HG03066 (cell line): Measurements from ENCODE around the gene ADPRHL1.

Source experiments
- ATAC-seq: cut with Tn5 transposase; IDR thresholded peaks from one replicate; pipeline ENCODE4 v1.9.1; 2021; ENCODE audit warnings: low read depth; ENCODE audit not compliant: unreplicated experiment

ADPRHL1 gene

DNA sequence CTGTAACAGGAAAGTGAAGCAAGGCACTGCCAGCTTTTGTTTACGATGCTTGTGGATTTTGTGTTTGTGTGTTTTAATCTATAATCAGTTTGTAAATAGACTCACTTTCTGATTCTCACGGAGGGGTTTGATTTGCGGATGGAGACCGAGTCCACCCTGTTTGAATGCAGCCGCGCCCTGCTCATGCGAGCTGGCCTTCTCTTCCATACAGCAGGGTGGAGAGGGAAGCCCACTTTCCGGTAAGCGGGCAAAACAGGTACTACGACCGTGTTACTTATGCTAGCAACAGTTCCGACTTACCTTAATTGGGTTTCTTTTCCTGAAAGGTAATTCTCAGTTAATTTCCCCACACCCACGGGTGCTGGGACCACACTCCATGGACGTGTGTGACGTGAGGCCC lies 33.1 kb downstream of the ADPRHL1 start:
- no peak for ATAC-seq

DNA sequence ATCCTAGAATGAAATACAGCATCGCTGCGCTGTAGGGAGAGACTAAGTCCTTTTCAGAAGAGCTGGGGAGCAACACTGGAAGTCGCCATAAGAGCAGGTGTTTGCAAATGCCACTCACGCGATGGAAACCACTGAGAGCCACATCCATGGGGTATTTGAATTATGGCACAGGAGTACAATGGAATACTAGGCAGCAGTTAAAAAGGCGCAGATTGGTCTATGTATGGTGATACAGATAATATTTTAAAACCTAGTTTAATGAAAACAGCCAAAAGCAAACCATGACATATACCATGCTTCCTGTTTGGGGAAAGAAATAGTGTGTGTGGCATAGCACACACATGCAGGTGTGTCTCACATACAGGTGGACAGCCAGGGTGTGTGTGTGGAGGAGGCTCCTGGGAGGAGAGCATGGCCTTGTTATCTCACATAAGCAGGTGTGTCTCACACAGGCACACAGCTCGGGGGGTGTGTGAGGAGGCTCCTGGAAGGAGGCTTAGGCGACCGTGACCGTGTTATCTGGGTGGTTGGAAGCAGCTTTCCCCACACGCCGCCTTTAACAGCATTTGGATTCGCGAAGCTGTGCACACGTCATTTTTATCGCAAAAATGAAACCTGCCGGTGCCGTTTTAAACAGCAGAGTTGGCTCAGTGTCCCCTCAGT lies 33.6 kb downstream of the ADPRHL1 start:
- no peak for ATAC-seq

GRCh38 chr13:113418722-113419049 lies 34.6 kb downstream of the ADPRHL1 start:
- ATAC-seq, result no peak

- no peak for ATAC-seq
These were observed 35.2 kb downstream of the ADPRHL1 start for GRCh38 chr13:113417836-113418721.

GRCh38 chr13:113417008-113417751 lies 36.1 kb downstream of the ADPRHL1 start:
- ATAC-seq, result no peak

DNA sequence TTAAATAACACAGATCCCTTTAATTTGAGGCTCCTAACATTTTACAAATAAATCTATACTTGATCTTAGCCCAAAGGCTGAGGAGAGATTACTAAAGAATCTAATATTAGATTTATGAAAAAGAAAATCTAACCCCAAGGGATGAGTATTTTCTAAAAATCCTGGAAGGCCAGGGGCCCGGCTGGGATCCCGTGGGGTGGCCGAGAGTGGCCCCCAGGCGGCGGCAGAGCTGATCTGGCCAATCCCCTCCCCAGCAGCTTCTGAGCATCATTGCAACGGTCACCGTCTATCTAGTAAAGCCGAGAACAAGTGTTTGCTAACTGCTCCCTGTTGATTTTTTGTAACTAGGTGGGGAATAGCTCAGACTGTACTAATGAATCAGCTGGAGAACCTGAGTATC lies 37.5 kb downstream of the ADPRHL1 start:
- no peak for ATAC-seq

DNA sequence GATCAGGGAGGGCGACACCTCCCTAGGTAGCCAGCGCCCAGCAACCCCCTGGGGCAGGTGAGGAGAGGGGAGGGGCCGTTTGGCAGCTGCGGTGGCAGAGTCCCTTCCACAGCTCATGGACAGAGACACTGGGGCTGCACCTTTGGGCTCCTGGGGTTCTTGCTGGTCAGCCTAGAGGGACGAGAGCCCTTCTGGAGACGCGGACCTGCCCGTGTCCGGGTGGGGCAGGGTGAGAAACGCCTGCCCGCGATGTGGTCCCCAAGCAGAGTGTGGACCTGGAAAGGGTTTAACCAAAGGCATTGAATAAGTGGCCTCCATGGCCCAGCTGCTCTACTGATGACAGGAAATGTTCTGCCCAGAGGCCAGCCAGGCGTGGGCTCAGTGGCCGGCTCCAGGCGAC lies 38.3 kb downstream of the ADPRHL1 start:
- no peak for ATAC-seq

GRCh38 chr13:113414335-113414734 lies 39.0 kb downstream of the ADPRHL1 start:
- ATAC-seq, result no peak

DNA sequence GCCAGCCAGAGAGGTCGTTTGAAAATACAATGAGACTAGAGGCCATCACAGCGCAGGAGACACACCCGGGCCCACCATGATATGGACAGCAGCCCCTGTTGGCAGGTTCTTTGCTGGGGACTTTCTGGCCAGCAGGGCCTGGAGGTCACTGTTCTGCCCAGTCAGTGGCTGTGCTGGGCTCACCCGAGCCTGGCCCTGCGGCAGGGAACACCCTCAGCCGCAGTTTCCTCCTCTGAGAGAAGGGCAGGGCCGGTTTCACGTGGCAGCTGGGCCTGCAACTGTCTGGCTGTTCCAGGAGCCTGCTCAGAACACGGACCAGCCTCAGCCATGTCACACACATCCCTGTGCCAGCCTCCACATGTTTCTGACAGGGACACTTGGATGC lies 39.4 kb downstream of the ADPRHL1 start:
- ATAC-seq, result no peak

DNA sequence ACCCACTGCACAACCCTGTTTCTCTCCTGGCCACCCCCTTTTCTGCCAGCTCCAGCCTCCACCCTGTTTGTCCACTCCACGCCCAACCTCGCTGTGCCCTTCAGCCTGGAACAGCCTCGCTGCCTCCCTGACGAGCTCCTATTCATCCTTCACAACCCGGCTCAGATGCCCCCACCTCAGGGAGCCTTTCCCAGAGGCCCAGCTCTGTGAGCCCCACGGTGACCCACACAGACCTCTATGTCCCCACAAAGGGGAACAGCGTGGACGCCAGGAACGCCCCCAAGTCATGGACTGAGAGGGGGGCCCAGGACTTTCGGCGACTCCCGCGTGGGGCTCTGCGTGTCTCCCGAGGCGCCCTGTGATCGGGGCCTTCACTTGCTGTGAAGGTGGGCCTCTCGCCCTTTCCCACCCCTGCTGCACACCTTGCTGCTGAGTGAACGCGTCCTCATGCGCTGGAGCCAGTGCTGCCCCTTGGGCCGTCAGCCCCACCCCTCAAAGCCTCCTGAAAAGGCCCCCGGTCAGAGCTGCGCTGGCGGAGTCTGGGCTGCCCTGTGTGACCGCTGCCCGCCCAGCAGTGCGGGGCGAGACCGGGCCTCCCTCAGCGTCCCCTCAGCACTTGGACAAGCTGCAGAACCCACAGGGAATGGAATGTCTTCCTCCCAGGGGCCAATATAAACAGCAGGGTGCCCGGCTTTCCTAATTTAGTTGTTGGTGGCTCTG lies 40.0 kb downstream of the ADPRHL1 start:
- no peak for ATAC-seq

GRCh38 chr13:113412440-113412839 lies 40.8 kb downstream of the ADPRHL1 start:
- no peak for ATAC-seq

- ATAC-seq, result no peak
These were observed 41.9 kb downstream of the ADPRHL1 start for GRCh38 chr13:113411216-113412023.

DNA sequence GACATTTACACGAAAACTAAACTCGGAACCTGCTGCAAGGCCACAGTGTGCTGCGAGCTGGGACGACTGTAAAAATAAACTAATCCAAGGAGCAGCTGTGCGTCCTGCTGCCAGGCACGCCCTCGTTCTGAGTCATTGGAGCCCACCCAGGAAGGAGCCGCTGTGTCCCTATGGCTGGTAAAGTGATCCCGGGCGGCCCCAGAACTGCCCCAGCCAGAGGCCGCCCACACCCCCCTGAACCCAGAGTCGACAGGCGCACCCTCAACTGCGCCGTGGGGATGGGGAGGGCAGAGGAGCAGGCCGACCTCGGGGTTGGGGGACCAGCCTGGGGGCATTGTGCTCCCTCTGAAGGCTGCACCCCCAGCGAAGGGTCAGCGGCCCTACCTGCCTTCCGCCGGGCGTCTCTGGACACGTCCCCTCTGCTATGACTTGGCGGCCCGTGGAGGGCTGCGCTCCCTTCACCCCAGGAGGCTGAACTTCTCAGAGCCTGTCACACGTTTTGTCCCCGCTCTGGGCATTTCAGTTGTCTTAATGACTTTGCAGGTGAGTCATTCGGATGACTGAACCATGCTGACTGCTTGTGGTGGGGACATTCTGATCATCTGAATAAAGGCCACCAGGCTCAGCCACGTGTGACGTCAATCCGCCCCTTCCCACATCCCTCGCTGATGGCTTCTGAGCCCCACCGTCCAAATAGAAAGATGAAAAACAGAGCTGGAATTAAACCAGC lies 42.7 kb downstream of the ADPRHL1 start:
- ATAC-seq, result no peak

DNA sequence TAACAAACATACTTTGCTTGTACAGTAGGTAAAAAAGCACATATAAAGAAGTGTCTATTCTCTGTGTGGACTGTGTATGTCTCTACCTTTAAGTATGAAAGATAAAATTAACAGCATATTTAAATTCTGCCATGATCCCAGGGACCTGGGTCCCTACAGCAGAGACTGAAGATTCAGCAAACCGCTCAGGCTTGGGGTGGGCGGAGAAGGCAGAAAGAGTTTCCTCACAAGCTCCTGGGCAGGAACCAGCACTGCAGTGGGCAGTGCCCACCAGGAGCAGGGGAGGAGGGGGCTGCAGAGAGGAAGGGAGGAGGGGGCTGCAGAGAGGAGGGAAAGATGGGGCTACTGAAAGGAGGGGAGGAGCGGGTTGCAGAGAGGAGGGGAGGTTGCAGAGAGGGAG lies 44.7 kb downstream of the ADPRHL1 start:
- no peak for ATAC-seq

DNA sequence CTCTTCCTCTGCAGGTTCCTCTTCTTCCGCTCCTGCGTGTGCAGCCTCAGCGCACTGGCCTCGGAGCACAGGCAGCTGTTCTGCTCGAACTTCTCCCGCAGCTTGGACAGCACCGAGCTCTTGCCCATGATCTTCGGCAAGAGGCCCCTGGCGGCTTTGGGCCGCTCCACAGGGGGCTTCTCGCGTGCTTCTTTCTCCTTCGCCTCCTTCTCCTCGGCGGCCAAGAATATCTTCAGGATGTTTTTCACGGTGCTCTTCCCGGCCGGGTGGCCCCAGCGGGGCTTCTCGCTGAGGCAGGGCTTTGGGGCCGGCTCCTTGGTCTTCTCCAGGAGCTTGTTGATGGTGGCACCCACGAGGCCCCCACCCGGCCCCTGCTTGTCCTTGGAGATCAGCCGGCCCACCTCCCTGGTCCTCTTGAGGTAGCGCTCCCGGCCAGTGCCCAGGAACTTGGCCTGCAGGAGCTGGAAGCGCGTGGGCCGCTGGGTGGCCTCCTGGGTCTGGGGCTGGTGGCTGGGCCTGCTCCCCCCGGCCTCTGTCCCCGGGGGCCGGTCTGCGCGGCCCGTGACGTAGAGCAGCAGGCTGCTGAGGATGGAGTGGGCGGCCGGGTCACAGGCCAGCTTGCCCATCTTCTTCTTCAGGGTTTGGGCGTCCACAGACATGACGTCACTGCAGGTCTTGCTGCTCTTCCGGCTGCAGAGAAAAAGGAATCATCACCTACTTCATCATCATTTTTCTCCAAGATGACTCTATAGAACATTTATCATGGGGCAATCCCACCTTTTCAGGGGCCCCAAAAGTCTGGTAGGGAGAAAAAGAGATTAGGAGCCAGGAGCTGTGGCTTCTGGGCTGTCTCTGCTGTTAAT lies 45.5 kb downstream of the ADPRHL1 start:
- no peak for ATAC-seq

- no peak for ATAC-seq
These were observed 46.2 kb downstream of the ADPRHL1 start for GRCh38 chr13:113407103-113407530.

GRCh38 chr13:113406321-113407102 lies 46.8 kb downstream of the ADPRHL1 start:
- no peak for ATAC-seq
